SK-N-SH treated with all-trans-retinoic acid at 6 μM for 48 hours (cell line): ENCODE results near the gene MRPL1.

Experiments
- ATAC-seq: fragments of 200-7000 bp; cut with Tn5 transposase; 3 replicates; pipeline ENCODE4 v1.9.1; 2020; ENCODE audit warnings: mild to moderate bottlenecking, moderate library complexity
- ARNTL ChIP-seq: fragments of 450-650 bp; formaldehyde crosslinking; IDR thresholded peaks from 2 replicates; pipeline ENCODE4 v1.5.0; 2020; ENCODE audit warnings: low read depth, mild to moderate bottlenecking, moderate library complexity, borderline replicate concordance
- BACH2 ChIP-seq: fragments of 250-450 bp; sonication (Bioruptor Pico); IDR thresholded peaks from 2 replicates; pipeline ENCODE4 v1.9.0; 2021; ENCODE audit warnings: mild to moderate bottlenecking, borderline replicate concordance
- CSDC2 ChIP-seq: fragments of 250-450 bp; sonication (Bioruptor Pico); IDR thresholded peaks from 2 replicates; pipeline ENCODE4 v1.5.0; 2020; ENCODE audit warnings: mild to moderate bottlenecking, moderate library complexity
- ESRRG ChIP-seq: fragments of 250-450 bp; sonication (Bioruptor Pico); IDR thresholded peaks from 2 replicates; pipeline ENCODE4 v1.6.1; 2021; ENCODE audit warnings: mild to moderate bottlenecking
- RARB ChIP-seq: fragments of 250-450 bp; sonication (Bioruptor Pico); IDR thresholded peaks from 2 replicates; pipeline ENCODE4 v1.8.0; 2021; ENCODE audit warnings: mild to moderate bottlenecking, moderate library complexity
- TCF4 ChIP-seq: fragments of 250-450 bp; sonication (Bioruptor Pico); IDR thresholded peaks from 2 replicates; pipeline ENCODE4 v1.8.0; 2021; ENCODE audit warnings: mild to moderate bottlenecking, moderate library complexity, borderline replicate concordance
- ZC3H10 ChIP-seq: fragments of 250-450 bp; sonication (Bioruptor Pico); IDR thresholded peaks from 2 replicates; pipeline ENCODE4 v1.5.1; 2021; ENCODE audit warnings: mild to moderate bottlenecking, moderate library complexity
- ZFP30 ChIP-seq: fragments of 450-650 bp; formaldehyde crosslinking; IDR thresholded peaks from 2 replicates; pipeline ENCODE4 v1.5.0; 2022; ENCODE audit warnings: mild to moderate bottlenecking, moderate library complexity

The MRPL1 gene

DNA sequence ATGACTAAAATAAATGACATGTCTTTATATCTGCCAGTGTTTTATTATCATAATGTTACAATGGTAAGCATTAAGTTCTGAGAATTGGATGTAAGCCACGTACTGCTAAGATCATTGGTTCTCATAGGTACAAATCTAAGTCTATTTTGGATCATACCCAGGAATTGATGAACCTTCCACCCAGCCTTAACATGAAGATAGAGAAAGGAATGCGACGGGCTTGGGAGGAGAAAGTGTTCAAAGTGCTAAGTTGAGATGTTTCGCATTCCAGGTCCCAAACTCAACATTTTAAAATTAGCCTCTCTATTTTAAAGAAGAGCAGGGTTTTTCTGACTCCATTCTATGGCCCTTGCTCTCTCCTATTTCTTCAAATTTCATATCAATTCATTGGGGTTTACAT is 139.6 kb downstream of the MRPL1 start:
- TF ChIP-seq CSDC2, result no peak
- no peak for TF ChIP-seq RARB (CRISPR knock-in tag)
- TF ChIP-seq ZFP30 (CRISPR knock-in tag), result no peak
- no peak for TF ChIP-seq BACH2
- no peak for TF ChIP-seq ESRRG (CRISPR knock-in tag)
- TF ChIP-seq ARNTL (CRISPR knock-in tag), result no peak
- no peak for TF ChIP-seq ZC3H10 (CRISPR knock-in tag)
- no peak for TF ChIP-seq TCF4 (CRISPR knock-in tag)
- no peak for ATAC-seq
